ENCODE data around the gene AFF4. TPM values are rescaled to one million over a fixed set of nuclear protein-coding genes. Genes with fewer than 3 reads are reported as not detected.
A peak's percentile ranks its signal among the peaks of the same experiment; 100 is the strongest.
"Not testable (repeated sequence)": the region's sequence is repeated elsewhere in the genome, so short reads cannot be mapped to it uniquely, and the experiment has no call there.

The AFF4 gene
- 78.9 and 92.9 TPM in 2 replicates for total RNA-seq
- polyA plus RNA-seq = 44.0 and 46.2 TPM in 2 replicates

GRCh38 chr5:132963171-132964104 is at the start of gene AFF4:
Gene AFF4 (minus strand): TSS chr5:132963634. CDS start chr5:132937189, 26,445 bp downstream.
- no peaks in the 10 kb centered on the region for H3K36me3 ChIP-seq (replicated peaks; ENCODE audit: insufficient read depth, low read depth)
- peak within 1 kb of the TSS; percentile 99 for H3K27ac ChIP-seq
- H3K9me3 ChIP-seq (ENCODE audit: low read depth) = no peaks in the 10 kb centered on the region
- H3K9me2 ChIP-seq (replicated peaks; ENCODE audit: insufficient read depth) = no peaks in the 10 kb centered on the region
- DNase-seq (ENCODE audit: low spot score) = peak; percentile 99
- H3K4me3 ChIP-seq = peak within 1 kb of the TSS; percentile 78
- H3K4me2 ChIP-seq = peak within 1 kb of the TSS; percentile 82
- 2% methylated on average over 68 of the region's 98 CpGs for WGBS (ENCODE audit: low lambda C conversion rate, missing lambda C conversion rate)
- H3K4me1 ChIP-seq (ENCODE audit: insufficient read depth) = peaks cover 16% of the 10 kb centered on the region
- H3K79me2 ChIP-seq = peaks cover 48% of the 10 kb centered on the region
- peaks cover 39% of the 10 kb centered on the region for H4K20me1 ChIP-seq (ENCODE audit: insufficient read depth, poor library complexity, severe bottlenecking)
- H3K27me3 ChIP-seq = no peaks in the 10 kb centered on the region
- TF ChIP-seq EZH2phosphoT487 (IDR thresholded peaks at IDR 0.05; ENCODE audit: low read depth, severe bottlenecking, unreplicated experiment) (no peak), EZH2 (IDR thresholded peaks at IDR 0.05; ENCODE audit: borderline replicate concordance) (no peak), CTCF (IDR thresholded peaks at IDR 0.05; ENCODE audit: poor library complexity) (no peak)
- peak within 1 kb of the TSS; percentile 38 for H2AFZ ChIP-seq

GRCh38 chr5:133008455-133008854 is 45.0 kb upstream of the AFF4 start:
- 96% methylated on average over 4 of the region's 6 CpGs for WGBS (ENCODE audit: low lambda C conversion rate, missing lambda C conversion rate)

GRCh38 chr5:133006653-133007052 is 43.2 kb upstream of the AFF4 start:
- Histone ChIP-seq H3K27me3 (no peaks in the 10 kb centered on the region), H3K4me2 (no peak overlapping the region), H3K4me1 (ENCODE audit: insufficient read depth) (no peaks in the 10 kb centered on the region), H3K9me3 (ENCODE audit: low read depth) (no peaks in the 10 kb centered on the region), H3K79me2 (peaks cover 15% of the 10 kb centered on the region), H3K4me3 (no peak overlapping the region), H3K36me3 (replicated peaks; ENCODE audit: insufficient read depth, low read depth) (no peaks in the 10 kb centered on the region), H4K20me1 (ENCODE audit: insufficient read depth, poor library complexity, severe bottlenecking) (no peaks in the 10 kb centered on the region), H3K9me2 (replicated peaks; ENCODE audit: insufficient read depth) (no peaks in the 10 kb centered on the region), H3K27ac (peak overlapping the region; percentile 52), H2AFZ (no peak overlapping the region)
- no peak for DNase-seq (ENCODE audit: low spot score)
- 88% methylated on average over 1 of the region's 1 CpG for WGBS (ENCODE audit: low lambda C conversion rate, missing lambda C conversion rate)
- TF ChIP-seq EZH2 (IDR thresholded peaks at IDR 0.05; ENCODE audit: borderline replicate concordance) (no peak), CTCF (IDR thresholded peaks at IDR 0.05; ENCODE audit: poor library complexity) (no peak), EZH2phosphoT487 (IDR thresholded peaks at IDR 0.05; ENCODE audit: low read depth, severe bottlenecking, unreplicated experiment) (no peak)

More at GRCh38 chr5:133008455-133008854, 45.0 kb upstream of the AFF4 start:
- DNase-seq (ENCODE audit: low spot score); H3K4me2 ChIP-seq; H3K4me1 ChIP-seq (ENCODE audit: insufficient read depth); H3K9me2 ChIP-seq (replicated peaks; ENCODE audit: insufficient read depth); H3K36me3 ChIP-seq (replicated peaks; ENCODE audit: insufficient read depth, low read depth); H4K20me1 ChIP-seq (ENCODE audit: insufficient read depth, poor library complexity, severe bottlenecking); H2AFZ ChIP-seq; H3K9me3 ChIP-seq (ENCODE audit: low read depth); H3K27ac ChIP-seq; H3K4me3 ChIP-seq; H3K27me3 ChIP-seq: not testable (repeated sequence)
- H3K79me2 ChIP-seq = peaks cover 28% of the 10 kb centered on the region

GRCh38 chr5:132999246-132999645 is 35.8 kb upstream of the AFF4 start:
- no peak overlapping the region for H2AFZ ChIP-seq
- no peak overlapping the region for H3K4me2 ChIP-seq
- no peaks in the 10 kb centered on the region for H3K9me2 ChIP-seq (replicated peaks; ENCODE audit: insufficient read depth)
- no peaks in the 10 kb centered on the region for H3K27me3 ChIP-seq
- H3K27ac ChIP-seq = no peak overlapping the region
- no peaks in the 10 kb centered on the region for H4K20me1 ChIP-seq (ENCODE audit: insufficient read depth, poor library complexity, severe bottlenecking)
- 81% methylated on average over 2 of the region's 2 CpGs for WGBS (ENCODE audit: low lambda C conversion rate, missing lambda C conversion rate)
- no peaks in the 10 kb centered on the region for H3K36me3 ChIP-seq (replicated peaks; ENCODE audit: insufficient read depth, low read depth)
- no peak for TF ChIP-seq CTCF (IDR thresholded peaks at IDR 0.05; ENCODE audit: poor library complexity)
- TF ChIP-seq EZH2 (IDR thresholded peaks at IDR 0.05; ENCODE audit: borderline replicate concordance) = no peak
- no peak for TF ChIP-seq EZH2phosphoT487 (IDR thresholded peaks at IDR 0.05; ENCODE audit: low read depth, severe bottlenecking, unreplicated experiment)
- H3K4me3 ChIP-seq = no peak overlapping the region
- no peak for DNase-seq (ENCODE audit: low spot score)
- no peaks in the 10 kb centered on the region for H3K4me1 ChIP-seq (ENCODE audit: insufficient read depth)
- H3K79me2 ChIP-seq = no peaks in the 10 kb centered on the region
- no peaks in the 10 kb centered on the region for H3K9me3 ChIP-seq (ENCODE audit: low read depth)
